ENCODE measurements around the gene TMPRSS6. TPM values are rescaled to one million over a fixed set of nuclear protein-coding genes. Genes with fewer than 3 reads are reported as not detected.

TMPRSS6 gene
- total and polyA plus RNA-seq, 12 donors, result under 0.01 to 1.2 (median 0.08) TPM; not detected in 7

- intact Hi-C loops (cut with DNase I), result loop anchor here in 1 of 2 donors (10.0 kb wide), 1 partner anchor 174 kb away; no protein-coding TSS in a partner anchor
- TF ChIP-seq POLR2A (IDR thresholded peaks at IDR 0.05), result no peak
- TF ChIP-seq CTCF (IDR thresholded peaks at IDR 0.05), result no peak
- peak overlapping the region in 1 of 5 donors; percentile 13 for H3K27ac ChIP-seq
- H3K27me3 ChIP-seq, result no peaks in the 10 kb centered on the region
- peaks cover 9 to 13% of the 10 kb centered on the region in 2 donors for H3K4me1 ChIP-seq (replicated peaks in 1 of 2)
- H3K36me3 ChIP-seq (replicated peaks in 1 of 2), result no peaks in the 10 kb centered on the region
- WGBS, 4 donors, result 29 to 59% (median 39%) methylated on average over 2 of the region's 2 CpGs
- peak in 2 of 7 donors; percentile 51 to 54 for DNase-seq
- no peaks in the 10 kb centered on the region for H3K9me3 ChIP-seq (replicated peaks in 1 of 3)
- H3K4me3 ChIP-seq, result no peak overlapping the region
These were observed 60.3 kb downstream of the TMPRSS6 start for GRCh38 chr22:37049224-37049623.

- Histone ChIP-seq H3K9me3 (replicated peaks in 1 of 3) (no peaks in the 10 kb centered on the region), H3K27ac (no peak overlapping the region), H3K4me1 (replicated peaks in 1 of 2) (peaks cover 9 to 12% of the 10 kb centered on the region in 2 donors), H3K36me3 (replicated peaks in 1 of 2) (no peaks in the 10 kb centered on the region), H3K4me3 (no peak overlapping the region), H3K27me3 (no peaks in the 10 kb centered on the region)
- WGBS, 4 donors, result 81 to 90% (median 84%) methylated on average over 6 of the region's 6 CpGs
- TF ChIP-seq CTCF (IDR thresholded peaks at IDR 0.05) (no peak), POLR2A (IDR thresholded peaks at IDR 0.05) (no peak)
- intact Hi-C loops (cut with DNase I), result loop anchor here in 1 of 2 donors (10.0 kb wide), 1 partner anchor 173 kb away; no protein-coding TSS in a partner anchor
- no peak for DNase-seq
These were observed 61.4 kb downstream of the TMPRSS6 start for GRCh38 chr22:37048133-37048532.

GRCh38 chr22:37047006-37047405, 62.5 kb downstream of the TMPRSS6 start:
- Histone ChIP-seq H3K4me1 (replicated peaks in 1 of 2) (peaks cover 1 to 4% of the 10 kb centered on the region in 2 donors), H3K27me3 (no peaks in the 10 kb centered on the region), H3K4me3 (no peak overlapping the region), H3K27ac (no peak overlapping the region), H3K9me3 (replicated peaks in 1 of 3) (no peaks in the 10 kb centered on the region), H3K36me3 (replicated peaks in 1 of 2) (no peaks in the 10 kb centered on the region)
- intact Hi-C loops (cut with DNase I), result loop anchor here in 1 of 2 donors (10.0 kb wide), 1 partner anchor 172 kb away; no protein-coding TSS in a partner anchor
- WGBS, 4 donors, result 88 to 97% (median 93%) methylated on average over 6 to 7 of the region's 7 CpGs
- no peak for DNase-seq
- no peak for TF ChIP-seq CTCF (IDR thresholded peaks at IDR 0.05)
- TF ChIP-seq POLR2A (IDR thresholded peaks at IDR 0.05), result no peak

- H3K27me3 ChIP-seq, result no peaks in the 10 kb centered on the region
- no peaks in the 10 kb centered on the region for H3K36me3 ChIP-seq (replicated peaks in 1 of 2)
- intact Hi-C loops (cut with DNase I), result loop anchor here in 1 of 2 donors (10.0 kb wide), 1 partner anchor 172 kb away; no protein-coding TSS in a partner anchor
- no peaks in the 10 kb centered on the region for H3K4me1 ChIP-seq (replicated peaks in 1 of 2)
- TF ChIP-seq POLR2A (IDR thresholded peaks at IDR 0.05) (no peak), CTCF (IDR thresholded peaks at IDR 0.05) (no peak)
- no peak overlapping the region for H3K27ac ChIP-seq
- no peak for DNase-seq
- no peaks in the 10 kb centered on the region for H3K9me3 ChIP-seq (replicated peaks in 1 of 3)
- WGBS, 4 donors, result 93 to 95% (median 94%) methylated on average over 6 of the region's 6 CpGs
- H3K4me3 ChIP-seq, result no peak overlapping the region
These were observed 62.9 kb downstream of the TMPRSS6 start for GRCh38 chr22:37046589-37046988.

Data from adrenal gland (tissue), 12 donors.